ENCODE data around the gene NELL2.

The NELL2 gene

DNA sequence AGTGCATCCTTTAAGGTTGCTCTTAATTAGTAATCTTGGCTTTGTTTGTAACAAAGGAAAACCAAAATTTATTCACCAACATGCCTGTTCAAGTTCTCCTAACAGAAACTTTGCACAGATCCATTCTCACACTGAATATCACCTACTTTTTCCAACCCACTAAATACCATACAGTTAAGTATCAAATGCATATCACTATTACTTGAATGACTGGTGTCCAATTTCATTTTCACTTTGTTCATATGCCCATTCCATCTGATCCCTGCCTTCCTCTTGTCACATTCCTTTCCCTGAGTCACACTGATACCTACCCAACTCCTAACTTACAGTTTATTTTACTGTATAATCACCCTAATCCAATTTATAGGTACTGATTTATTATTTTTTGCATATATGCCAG is 286.4 kb downstream of the NELL2 start:
- DNase-seq, result no peak

DNA sequence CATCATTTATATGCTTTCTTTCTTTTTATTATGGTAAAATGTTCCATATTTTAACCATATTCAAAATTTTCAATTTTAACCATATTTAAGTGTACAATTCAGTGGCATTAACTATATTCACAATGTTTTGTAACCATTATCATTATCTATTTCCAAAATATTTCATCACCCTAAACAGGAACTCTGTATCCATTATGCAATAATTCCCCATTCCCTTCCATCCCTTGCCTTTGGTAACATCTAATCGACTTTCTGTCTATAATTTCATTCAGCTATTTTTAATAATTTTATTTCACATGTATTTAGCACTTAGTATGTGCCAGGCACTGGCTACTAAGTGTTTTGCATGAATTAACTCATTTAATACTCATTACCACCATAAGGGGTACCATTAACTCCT is 287.5 kb downstream of the NELL2 start:
- DNase-seq, result no peak

DNA sequence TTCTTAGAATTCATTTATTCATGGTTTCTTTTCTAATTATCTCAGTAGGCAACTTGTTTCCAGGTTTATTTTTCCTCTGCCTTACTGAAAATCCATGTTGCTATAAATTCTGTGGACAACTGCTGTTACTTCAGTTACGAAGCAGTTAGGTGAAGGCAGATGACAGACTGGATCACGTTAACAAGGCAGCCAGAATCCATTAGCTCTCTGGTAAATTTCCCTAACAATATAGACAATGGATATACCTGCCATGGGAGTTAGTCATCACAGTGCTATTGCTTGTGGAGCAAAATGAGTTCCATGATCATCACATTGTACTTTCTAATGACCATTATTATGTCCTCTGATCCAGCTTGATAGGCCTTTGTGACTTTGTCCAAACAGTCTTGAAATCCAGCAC is 291.5 kb downstream of the NELL2 start:
- DNase-seq, result no peak

DNA sequence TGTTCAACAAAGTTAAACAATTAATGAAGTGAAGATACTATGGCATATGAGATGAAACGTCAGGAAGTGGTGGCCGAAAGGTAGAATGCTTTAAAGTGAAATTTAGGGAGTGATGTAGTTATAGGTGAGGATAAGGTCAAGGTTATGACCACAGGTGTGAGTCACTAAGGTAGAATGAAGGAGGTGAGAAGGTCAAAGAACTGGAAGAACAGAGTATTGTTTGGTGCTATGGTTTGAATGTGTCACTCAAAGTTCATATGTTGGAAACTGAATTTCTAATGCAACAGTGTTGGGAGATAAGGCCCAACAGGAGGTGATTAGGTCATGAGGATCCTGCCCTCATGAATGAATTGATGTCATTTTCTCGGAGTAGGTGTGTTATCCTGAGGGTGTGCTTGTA is 293.6 kb downstream of the NELL2 start:
- DNase-seq, result no peak

DNA sequence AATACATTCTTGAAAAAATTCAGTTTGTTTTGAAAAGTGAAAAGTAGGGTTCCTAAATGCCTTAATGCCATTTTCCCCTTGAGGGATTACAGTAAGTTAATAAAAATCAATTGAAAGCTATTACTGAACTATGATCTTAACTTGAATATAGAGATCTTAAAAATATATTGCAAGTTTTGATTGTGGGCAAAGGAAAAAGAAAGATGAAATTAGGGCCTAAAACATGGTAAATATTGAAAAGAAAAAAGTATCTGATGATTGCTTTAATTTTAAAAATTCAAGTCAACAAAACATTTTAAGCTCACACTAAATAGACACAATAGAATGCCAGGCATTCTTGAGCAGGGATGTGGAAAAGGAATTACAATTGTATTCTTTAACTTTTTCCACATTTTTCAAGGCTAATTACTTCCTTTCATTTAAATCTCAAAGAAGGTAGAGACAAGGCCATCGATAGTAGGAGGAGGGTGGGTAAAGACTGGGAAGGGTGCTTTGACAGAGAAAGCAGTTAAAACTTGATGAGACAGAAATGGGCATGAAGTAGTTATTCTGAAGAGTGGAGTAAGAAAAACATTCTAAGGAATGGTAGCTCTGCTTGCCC is 294.4 kb downstream of the NELL2 start:
- no peak for DNase-seq

DNA sequence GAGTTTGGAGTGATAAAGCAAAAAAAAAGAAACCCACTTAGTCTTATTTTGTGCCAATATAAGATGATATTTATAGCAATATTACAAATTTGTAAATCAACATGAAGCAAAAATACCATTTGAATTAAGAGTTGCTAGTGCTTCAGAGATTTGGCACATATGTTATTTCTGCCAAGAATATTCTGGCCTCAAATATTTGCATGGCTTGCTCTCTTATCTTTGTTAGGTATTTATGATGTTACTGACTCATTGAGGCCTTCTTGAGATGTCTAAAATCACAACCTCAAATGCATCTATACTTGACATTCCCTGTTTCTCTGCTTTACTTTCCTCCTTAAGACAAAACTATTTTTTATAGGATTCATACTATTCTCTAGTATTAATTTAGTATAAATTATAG is 301.5 kb downstream of the NELL2 start:
- no peak for DNase-seq

DNA sequence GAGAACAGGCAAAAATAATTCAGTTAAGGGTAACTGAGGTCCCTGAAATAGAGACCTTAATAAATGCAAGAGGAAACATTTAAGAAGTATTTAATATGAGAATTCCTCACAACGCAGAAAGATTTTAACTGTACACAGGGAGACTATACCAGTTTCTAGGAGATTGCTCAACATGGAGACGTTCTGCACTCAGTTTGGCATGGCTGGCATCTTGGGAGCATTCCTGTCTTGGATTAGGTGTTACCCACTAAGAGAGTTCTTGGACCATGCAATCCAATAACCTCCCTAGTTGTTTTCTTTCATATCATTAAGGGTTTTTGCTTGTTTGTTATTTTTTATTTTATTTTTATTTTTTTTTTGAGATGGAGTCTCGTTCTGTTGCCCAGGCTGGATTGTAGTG is 302.4 kb downstream of the NELL2 start:
- DNase-seq, result no peak

DNA sequence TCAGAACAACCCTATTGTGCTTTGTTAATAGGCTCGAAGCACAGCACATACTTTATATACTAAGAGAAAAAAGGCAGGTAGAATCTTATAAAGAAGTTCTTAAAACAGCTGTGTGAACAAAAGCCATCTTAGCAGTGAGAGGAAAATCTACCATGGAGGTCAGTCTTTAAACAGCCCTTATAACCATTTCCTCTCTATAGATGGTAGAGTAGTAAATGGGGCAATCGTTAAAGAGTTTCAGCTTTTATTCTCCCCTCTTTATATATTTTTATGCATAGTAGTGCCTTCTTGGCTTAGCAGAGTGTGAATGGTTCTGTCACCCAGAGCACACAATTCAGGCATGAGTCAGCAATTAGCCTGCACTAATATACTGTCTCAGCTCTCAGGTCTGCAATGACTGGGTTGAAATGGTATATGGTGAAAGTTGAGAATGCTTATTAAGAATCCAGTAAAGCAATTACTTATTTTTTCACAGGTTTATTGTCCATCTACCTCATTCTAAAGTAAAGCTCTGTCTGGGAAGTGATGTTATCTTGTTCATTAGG is 305.0 kb downstream of the NELL2 start:
- DNase-seq, result no peak

DNA sequence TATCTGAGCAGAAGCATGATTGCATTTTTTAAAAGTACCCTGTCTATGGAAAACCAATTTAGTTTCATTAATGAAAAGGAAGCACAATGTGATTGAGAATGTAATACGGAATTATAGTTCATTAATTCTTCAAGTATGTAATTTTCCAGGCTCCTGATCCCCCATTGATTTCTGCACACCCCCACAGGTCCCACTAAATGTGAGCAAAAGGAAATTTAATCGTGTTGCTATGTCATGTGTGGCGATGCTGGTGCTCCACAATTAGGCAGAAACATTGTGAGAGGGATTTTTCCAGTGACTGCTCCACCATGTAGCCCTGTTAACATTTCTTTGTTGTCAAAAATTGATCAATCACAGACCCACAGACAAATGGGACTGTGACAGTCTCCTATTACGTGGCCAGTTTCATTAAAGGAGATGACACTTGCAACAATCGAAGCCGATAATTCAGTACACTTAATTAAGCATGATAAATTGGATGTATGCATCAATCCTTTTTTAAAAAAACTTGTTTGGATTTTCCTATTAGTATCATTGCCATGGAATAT is 306.0 kb downstream of the NELL2 start:
- DNase-seq, result no peak

DNA sequence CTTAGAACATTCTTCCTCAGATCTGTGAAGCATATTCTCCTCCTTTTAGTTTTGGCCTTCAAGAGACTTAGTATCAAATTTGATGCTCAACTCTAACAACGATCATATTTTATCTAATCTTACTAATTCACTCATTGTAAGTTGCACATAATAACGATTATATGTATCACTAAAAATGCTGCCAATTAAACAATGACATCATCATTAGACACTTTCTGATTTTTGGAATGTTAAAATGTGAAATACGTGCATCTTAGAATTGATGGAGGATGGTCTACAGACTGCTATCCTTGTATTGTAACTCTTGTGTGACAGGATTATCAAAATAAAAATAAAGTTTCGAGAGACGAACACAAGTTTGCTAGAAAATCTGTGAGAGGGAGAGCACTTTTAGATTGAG is 311.0 kb downstream of the NELL2 start:
- DNase-seq, result no peak

DNA sequence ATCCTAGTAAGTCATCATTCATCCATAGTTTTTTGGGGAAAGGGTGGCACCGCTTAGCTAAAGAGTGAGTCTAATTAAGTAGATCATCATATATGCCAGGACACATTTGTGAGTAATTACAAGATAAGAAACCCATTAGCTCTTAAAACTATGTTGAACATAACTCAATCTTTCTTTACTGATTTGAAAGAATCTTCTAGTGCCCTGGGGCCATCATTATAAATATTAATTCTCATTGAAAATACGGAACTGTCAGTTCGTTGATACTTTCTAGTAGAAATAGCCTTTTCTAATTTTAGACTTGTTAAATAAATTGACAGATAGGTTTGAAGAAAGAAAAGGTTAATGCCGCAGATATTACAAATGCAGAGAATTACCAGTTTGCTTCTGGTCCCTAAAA is 312.6 kb downstream of the NELL2 start:
- no peak for DNase-seq

DNA sequence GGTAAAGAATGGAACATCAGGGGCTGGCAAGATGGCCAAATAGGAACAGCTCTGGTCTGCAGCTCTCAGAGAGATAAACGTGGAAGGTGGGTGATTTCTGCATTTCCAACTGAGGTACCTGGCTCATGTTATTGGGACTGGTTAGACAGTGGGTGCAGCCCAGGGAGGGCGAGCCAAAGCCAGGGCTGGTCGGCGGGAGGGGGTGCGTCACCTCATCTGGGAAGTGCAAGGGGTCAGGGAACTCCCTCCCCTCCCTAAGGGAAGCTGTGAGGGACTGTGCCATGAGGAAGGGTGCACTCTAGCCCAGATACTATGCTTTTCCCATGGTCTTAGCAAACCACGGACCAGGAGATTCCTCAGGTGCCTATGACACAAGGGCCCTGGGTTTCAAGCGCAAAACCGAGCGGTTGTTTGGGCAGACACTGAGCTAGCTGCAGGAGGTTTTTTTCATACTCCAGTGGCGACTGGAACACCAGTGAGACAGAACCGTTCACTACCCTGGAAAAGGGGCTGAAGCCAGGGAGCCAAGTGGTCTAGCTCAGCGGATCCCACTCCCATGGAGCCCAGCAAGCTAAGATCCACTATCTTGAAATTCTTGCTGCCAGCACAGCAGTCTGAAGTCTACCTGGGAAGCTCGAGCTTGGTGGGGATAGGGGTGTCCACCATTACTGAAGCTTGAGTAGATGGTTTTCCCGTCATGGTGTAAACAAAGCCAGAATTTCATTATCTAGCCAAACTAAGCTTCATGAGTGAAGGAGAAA is 317.6 kb downstream of the NELL2 start:
- DNase-seq, result no peak

DNA sequence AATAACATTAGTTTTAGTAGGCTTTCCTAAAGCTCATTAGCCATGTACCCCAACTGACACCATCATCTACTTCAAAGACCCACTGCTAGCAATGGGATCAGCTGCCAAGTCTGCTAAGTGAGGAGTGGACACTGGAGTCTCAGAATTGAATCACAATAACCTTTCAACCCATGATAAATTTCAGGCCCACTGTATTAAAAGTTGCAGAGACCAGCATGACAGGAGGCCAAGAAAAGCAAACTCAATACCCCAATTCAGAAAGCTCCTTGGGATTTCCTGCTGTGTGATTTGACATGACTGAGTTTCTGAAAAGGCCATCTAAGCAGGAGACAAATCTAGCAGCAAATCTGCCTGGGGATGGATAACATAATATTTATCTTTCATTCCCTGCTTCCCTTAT is 320.7 kb downstream of the NELL2 start:
- DNase-seq, result no peak

DNA sequence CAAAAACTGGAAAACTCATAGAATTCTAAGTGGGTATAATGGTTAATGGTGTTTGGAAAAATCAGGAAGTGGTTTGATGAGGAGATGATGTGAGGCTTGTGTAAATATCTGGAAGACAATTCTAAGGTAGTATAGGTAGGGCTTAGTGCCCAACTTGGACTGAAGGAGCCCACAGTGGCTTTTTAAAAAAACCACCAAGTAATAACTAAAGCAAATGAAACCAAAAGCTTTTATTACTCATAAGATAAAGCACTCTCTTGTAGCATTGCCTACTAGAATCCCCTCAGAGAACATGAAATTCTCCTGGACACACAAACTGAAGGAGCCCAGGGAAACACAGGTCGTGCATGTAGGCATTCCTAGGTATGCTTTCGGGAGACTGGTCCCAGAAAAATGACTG is 324.5 kb downstream of the NELL2 start:
- DNase-seq, result no peak

DNA sequence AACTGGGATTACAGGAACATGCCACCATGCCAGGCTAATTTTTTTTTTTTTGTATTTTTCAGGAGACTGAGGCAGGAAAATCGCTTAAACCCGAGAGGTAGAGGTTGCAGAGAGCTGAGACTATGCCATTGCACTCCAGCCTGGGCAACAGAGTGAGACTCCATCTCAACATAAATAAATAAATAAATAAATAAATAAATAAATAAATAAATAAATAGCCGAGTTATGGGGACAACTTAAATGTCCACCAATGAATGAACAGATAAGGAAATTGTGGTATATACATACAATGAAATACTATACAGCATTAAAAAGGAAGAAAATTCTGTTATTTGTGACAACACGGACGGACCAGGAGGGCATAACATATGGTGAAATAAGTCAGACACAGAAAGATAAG is 325.7 kb downstream of the NELL2 start:
- DNase-seq, result no peak

DNA sequence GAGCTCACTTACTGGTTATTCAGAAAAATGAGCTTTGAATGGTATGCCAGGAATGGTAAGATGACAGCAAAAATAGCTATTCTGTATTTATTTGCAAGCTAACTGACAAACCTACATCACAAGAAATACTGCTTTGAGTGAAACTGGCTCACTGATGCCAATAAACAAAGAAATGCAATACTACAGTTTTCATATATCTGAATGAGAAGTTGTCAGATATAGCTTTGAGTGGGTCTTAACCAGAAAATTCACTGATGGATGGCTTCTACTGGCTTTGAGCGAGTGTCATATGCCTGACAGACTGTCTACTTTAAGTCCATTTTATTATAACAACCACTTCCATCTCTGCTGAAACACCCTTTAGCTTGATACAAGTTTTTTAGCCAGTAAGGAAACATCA is 330.1 kb downstream of the NELL2 start:
- no peak for DNase-seq

DNA sequence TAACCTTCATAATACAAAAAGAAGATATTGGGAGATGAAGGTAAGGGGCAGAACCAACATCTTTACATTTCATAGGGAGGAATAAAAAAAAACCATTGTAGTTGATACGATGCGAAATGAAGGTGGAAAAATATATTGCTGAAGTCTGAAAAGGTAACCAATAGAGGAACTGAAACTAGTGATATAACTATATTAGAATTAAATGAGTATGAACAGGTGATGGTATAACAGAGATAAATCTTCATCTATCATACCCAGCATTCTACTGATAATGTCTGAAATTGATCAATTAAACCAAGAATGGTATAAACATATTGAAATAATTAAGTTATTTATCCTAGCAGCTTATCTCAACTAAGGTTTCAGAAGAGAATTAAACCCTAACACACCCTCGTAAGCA is 332.1 kb downstream of the NELL2 start:
- DNase-seq, result no peak

DNA sequence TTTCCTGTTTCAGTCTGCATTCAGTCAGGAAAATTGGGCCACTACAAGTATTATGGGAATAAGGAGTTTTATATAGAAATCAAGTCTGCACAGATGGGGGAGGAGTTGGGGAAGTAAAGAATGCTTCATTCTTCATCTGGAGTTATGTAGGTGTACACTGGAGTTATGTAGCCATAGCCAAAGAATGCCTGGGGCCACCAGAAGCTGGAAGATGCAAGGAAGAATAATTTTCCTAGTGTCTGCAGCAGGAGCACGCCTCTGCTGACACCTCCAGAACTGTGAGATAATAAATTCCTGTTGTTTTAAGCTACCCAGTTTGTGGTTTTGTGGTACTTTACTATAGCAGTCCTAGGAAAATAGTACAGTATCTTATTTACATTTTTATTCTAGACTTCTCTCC is 333.4 kb downstream of the NELL2 start:
- no peak for DNase-seq

DNA sequence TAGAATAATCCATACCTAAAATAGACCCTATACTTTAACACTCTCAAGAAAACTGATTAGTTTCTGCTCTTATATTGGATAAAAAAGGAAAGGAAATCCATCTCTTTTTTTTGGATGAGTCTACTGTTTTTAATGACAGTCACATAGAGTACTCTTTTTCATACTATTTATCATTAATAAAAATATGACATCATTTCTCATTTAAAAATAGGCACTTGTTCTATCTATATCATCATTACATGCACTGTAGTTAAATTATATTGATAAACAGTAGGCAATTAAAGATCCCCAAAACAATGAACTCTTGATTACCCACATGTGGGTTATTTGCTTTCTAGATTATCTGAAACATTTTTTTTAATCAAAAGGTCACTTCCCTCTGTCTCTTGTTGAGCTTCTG is 338.8 kb downstream of the NELL2 start:
- no peak for DNase-seq

DNA sequence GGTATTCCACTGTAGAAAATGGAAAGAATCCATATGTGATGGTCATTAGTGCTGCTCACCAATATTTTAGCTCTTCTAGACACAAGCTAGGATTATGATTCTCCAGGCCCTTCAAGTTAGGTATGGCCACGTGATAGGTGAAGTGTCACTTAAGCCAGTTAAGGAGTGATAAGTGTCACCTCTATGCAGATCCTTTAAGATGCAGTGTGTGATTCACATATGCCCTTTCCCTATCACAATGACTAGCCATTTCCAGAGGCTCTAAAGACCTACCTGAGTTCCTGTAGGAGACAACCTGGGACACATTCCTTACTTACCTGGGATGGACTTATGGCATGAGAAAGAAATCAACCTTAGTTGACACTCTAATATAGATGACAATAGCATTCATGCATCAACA is 343.2 kb downstream of the NELL2 start:
- DNase-seq, result no peak

DNA sequence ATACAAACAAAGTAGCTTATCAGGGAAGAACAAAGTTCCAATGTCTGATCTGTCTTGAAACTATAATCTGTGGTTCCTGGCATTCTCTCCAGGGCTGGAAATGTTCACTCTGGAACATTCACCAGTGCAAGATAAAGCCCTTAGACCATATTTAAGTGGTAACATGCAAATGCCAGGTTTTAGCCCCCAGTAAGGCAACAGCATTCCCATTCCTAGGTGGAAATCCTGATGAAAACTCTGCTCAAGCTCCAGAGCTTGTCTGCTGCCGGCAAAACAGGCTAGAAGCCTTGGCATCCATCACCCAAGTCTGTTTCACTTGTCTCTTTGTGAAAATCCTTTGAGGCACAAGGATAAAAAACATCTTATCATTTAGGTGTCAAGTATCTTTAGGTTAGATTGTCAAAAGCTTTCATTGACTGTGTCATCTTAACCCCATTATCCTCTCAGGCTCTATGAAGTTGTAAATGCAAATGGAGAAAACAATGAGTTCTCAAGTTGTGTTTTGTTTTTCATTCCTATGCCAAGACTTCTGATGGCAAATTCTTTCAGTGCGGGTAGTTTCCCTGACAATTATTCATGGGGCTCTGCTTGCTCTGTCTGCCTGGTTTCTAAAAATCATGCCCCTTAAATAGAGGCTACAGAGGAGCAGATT is 344.7 kb downstream of the NELL2 start:
- no peak for DNase-seq

DNA sequence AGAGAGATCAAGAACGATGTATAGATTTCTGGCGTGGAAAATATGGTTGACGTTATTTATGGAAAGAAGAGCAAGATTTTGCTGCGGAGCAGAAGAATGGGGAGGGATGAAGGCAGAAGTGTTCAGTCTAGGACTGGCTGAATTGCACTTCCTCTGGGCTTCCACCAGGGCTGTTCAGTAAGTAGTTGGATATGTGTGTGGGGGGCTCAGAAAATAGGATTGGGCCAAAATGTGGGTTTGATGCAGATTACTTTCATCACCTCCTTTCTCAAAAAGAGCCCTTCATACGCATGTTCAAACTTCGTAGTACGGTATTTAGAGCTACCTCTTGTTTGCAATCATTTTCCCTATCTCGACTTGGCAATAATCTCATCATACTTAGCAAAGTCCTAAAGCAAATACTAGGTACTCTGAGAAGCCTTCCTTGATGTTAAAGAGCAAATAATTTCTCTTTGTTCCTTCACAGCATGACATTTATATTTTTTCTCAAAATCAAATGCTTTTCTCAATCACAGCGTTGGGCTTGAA is 349.4 kb downstream of the NELL2 start:
- DNase-seq, result no peak

DNA sequence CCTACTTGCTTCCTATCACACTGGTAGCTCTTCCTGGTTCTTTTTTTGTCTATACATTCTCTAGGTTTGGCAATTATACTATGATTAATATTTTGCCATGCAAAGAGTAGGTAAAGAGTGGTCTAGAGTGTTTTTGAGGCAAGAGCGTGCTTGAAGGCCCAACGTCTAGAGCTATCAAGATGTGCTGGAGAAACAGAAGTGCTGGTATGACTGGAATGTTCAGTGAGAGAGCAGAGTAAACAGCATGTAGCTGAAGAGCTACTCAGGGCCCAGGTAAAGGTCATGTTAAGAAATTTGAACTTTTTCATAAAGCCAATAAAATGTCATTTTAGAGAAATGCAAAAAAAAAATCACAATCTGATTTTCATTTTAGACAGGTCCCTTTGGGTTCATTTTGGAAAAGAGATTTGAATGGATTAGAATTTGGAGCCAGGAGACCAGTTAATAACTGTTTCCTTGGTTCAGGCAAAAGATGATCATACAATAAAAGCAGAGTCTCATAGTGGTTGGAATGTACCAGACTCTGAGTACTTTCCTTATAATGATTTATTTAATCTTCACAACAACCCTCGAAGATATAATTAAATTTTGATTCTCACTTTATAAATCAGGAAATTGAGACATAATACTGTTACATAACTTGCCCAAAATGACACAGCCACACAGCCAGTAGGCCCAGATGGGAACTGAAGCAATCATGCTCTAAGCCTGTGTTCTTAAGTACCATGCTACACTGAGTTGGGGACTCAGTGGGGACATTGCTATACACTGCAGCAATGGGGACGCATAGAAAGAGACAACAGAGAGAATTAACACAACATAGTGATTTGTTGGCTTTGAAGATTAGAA is 350.1 kb downstream of the NELL2 start:
- DNase-seq, result no peak

Data from CD4-positive, alpha-beta T cell treated with Interleukin-17A for 1 hour (primary cell).